Measurements from ENCODE around the gene PCGF5.
A peak's percentile ranks its signal among the peaks of the same experiment; 100 is the strongest.
"Not testable (repeated sequence)": the region's sequence is repeated elsewhere in the genome, so short reads cannot be mapped to it uniquely, and the experiment has no call there.

The PCGF5 gene

DNA sequence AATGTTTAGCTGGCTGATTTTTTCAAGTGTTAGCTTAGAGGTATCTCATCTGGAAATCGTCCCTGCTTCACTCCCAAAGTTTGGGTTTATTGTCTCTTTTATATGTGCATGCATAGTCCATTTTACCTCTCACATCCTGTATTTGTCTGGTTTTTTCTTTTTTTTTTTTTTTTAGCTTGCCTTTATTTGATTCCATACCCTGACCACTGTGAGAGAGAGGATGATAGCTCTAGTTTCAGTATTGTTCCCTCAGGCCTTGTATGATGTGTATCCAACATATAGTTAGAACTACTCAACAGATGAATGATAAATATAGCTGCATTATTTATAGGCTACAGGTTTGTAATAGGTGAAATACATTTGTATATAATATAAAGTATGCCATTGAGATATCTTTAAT lies 29.9 kb downstream of the PCGF5 start:
- no peak overlapping the region for H3K4me3 ChIP-seq (ENCODE audit: low read depth, low read length)
- CTCF ChIA-PET, result interaction anchor here (0.7 to 7.7 kb wide), 47 partner anchors 8 to 378 kb away, joined by 3 to 183 read pairs (median 6); partner anchors contain the start of genes ANKRD1, PCGF5 and RPP30
- POLR2A ChIA-PET, result no interaction called here
- TF ChIP-seq, protein P1, sequence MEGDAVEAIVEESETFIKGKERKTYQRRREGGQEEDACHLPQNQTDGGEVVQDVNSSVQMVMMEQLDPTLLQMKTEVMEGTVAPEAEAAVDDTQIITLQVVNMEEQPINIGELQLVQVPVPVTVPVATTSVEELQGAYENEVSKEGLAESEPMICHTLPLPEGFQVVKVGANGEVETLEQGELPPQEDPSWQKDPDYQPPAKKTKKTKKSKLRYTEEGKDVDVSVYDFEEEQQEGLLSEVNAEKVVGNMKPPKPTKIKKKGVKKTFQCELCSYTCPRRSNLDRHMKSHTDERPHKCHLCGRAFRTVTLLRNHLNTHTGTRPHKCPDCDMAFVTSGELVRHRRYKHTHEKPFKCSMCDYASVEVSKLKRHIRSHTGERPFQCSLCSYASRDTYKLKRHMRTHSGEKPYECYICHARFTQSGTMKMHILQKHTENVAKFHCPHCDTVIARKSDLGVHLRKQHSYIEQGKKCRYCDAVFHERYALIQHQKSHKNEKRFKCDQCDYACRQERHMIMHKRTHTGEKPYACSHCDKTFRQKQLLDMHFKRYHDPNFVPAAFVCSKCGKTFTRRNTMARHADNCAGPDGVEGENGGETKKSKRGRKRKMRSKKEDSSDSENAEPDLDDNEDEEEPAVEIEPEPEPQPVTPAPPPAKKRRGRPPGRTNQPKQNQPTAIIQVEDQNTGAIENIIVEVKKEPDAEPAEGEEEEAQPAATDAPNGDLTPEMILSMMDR (IDR thresholded peaks at IDR 0.05; ENCODE audit: insufficient read depth, low read length, missing control alignments), result no peak
- DNase-seq (ENCODE audit: low read depth, low spot score), result no peak

DNA sequence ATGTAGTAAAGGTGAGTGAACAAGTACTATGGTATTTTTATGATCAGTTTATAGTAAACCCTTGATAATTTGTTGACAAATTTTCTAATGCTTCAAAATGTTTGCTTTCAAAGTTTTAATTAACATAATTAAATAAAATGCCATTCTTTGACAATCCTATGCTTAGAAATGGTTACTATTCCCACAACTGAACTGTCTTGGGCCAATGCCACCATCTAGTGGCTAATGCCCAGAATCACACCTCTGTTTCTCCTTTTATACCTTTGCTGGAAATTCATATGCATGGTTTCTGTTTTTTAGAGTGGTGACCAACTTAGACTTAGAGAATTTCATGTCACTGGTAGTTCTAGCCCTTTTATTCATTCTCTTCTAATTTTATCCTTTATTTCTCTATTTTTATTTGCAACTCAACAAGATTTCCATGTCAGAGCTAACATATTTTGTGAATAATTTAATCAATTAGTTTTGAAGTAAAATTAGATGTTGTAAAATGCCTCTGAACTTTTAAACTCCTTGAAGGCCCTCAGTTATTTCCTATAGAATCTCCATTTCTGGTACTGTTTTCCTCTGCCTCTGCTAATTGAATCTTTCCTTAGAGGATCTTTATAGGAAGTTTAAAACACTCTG lies 31.1 kb downstream of the PCGF5 start:
- ChIA-PET POLR2A (no interaction called here), CTCF (interaction anchor here (0.7 to 7.7 kb wide), 51 partner anchors 8 to 380 kb away, joined by 3 to 183 read pairs (median 5); partner anchors contain the start of genes ANKRD1, PCGF5 and RPP30)
- TF ChIP-seq, protein P1 (IDR thresholded peaks at IDR 0.05; ENCODE audit: insufficient read depth, low read length, missing control alignments), result peak; percentile 74
- DNase-seq (ENCODE audit: low read depth, low spot score), result peak; percentile 2
- H3K4me3 ChIP-seq (ENCODE audit: low read depth, low read length), result no peak overlapping the region

DNA sequence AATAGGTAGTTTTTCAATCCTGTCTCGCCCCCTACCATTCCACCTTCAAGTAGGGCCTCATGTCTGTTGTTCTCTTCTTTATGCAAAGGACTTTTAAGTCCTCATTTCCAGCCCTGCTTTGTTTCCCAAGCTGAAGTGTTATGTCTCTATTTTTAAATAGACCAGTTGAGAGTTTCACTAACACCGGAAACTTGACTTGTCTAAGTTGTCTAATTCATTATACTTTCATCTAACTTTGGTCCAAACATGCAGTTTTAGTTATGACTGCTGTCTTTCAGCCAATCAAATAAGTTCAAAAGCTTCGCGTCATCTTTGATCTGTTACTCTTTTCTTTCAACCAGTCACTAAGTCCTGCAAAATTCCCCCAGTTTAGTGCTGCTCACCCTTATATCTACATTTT lies 32.8 kb downstream of the PCGF5 start:
- ChIA-PET POLR2A (no interaction called here), CTCF (interaction anchor here (1.1 to 7.7 kb wide), 9 partner anchors 9 to 374 kb away, joined by 3 to 183 read pairs (median 39); no protein-coding TSS in a partner anchor)
- DNase-seq (ENCODE audit: low read depth, low spot score), result no peak
- TF ChIP-seq, protein P1 (IDR thresholded peaks at IDR 0.05; ENCODE audit: insufficient read depth, low read length, missing control alignments), result no peak
- no peak overlapping the region for H3K4me3 ChIP-seq (ENCODE audit: low read depth, low read length)

DNA sequence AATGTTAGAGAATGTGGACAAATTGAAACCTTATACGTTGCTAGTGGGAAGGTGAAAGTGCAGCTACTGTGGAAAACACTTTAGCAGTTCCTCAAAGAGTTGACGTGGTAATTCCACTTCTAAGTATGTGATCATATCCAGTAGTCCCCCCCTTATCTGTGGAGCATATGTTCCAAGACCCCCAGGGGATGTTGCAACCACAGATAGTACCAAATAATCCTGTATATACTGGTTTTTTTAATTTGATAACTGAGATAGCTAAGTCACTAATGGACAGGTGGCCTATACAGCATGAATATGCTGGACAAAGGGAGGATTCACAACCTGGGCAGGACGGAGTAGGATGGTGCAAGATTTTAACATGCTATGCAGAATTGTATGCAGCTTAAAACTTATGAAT lies 36.8 kb downstream of the PCGF5 start:
- no peak for DNase-seq (ENCODE audit: low read depth, low spot score)
- no peak overlapping the region for H3K4me3 ChIP-seq (ENCODE audit: low read depth, low read length)
- TF ChIP-seq, protein P1 (IDR thresholded peaks at IDR 0.05; ENCODE audit: insufficient read depth, low read length, missing control alignments), result no peak
- ChIA-PET POLR2A (no interaction called here), CTCF (interaction anchor here (0.6 to 3.3 kb wide), 4 partner anchors 169 to 396 kb away, joined by 3 to 10 read pairs (median 4); no protein-coding TSS in a partner anchor)

DNA sequence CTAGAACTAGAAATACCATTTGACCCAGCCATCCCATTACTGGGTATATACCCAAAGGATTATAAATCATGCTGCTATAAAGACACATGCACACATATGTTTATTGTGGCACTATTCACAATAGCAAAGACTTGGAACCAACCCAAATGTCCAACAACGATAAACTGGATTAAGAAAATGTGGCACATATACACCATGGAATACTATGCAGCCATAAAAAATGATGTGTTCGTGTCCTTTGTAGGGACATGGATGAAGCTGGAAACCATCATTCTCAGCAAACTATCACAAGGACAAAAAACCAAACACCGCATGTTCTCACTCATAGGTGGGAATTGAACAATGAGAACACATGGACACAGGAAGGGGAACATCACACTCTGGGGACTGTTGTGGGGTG lies 40.0 kb downstream of the PCGF5 start:
- CTCF ChIA-PET, result interaction anchor here (1.7 to 4.6 kb wide), 2 partner anchors 9 to 350 kb away, joined by 4 to 39 read pairs; no protein-coding TSS in a partner anchor
- DNase-seq (ENCODE audit: low read depth, low spot score), result not testable (repeated sequence)

DNA sequence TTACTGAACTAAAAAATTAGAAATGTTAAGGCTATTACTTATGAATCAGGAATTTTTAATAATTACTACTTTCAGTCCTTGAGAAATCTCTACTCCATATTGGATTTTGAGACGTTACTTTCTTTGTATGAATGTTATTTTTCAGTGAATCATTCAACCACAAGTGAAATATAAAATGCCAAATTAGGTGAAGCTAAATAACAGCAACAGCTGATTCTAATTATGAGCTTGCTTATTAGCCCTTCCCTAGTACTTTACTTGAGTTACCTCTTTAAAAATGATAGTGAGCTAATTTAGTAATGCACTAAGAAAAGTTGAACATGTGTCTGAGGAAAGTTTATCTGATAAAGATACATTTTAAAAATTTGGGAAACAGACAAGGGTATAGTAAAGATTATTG lies 51.4 kb downstream of the PCGF5 start:
- ChIA-PET POLR2A (no interaction called here), CTCF (interaction anchor here (0.5 to 0.8 kb wide), 3 partner anchors 21 to 363 kb away, joined by 3 to 4 read pairs (median 4); no protein-coding TSS in a partner anchor)
- TF ChIP-seq, protein P1 (IDR thresholded peaks at IDR 0.05; ENCODE audit: insufficient read depth, low read length, missing control alignments), result no peak
- peak; percentile 60 for DNase-seq (ENCODE audit: low read depth, low spot score)
- H3K4me3 ChIP-seq (ENCODE audit: low read depth, low read length), result no peak overlapping the region

More for the DNA sequence above, 40.0 kb downstream of the PCGF5 start:
- POLR2A ChIA-PET; H3K4me3 ChIP-seq (ENCODE audit: low read depth, low read length): not testable (repeated sequence)

All from AG04449 (cell line).